ENCODE measurements around the gene SERBP1.

Gene SERBP1

DNA sequence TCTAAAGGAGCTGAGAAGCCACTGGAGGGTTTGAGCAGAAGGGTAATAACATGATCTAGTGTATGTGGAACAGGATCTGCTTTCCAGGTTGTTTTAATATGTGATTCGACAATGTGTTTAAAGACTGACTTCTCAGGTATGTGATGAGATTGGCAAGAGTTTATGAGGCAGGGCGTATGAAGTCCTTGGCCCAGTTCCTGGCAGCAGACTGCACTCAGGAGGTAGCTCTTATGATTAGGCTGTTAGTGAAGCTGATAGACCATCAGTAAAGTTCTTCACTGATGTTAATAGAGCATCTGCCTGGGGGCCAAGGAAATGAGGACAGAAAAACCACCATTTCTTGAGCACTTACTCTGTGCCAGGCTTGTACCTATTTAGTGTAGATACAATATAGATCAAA is 41.9 kb upstream of the SERBP1 start:
- no peak overlapping the region for H3K4me3 ChIP-seq (ENCODE audit: low read depth, low read length)
- no peak overlapping the region for H3K4me2 ChIP-seq (ENCODE audit: low read length)
- no peaks in the 10 kb centered on the region for H3K36me3 ChIP-seq (ENCODE audit: control insufficient read depth, insufficient read depth, low read length)
- no peaks in the 10 kb centered on the region for H3K27me3 ChIP-seq (ENCODE audit: control insufficient read depth, insufficient read depth, low read length)
- TF ChIP-seq, protein P1, sequence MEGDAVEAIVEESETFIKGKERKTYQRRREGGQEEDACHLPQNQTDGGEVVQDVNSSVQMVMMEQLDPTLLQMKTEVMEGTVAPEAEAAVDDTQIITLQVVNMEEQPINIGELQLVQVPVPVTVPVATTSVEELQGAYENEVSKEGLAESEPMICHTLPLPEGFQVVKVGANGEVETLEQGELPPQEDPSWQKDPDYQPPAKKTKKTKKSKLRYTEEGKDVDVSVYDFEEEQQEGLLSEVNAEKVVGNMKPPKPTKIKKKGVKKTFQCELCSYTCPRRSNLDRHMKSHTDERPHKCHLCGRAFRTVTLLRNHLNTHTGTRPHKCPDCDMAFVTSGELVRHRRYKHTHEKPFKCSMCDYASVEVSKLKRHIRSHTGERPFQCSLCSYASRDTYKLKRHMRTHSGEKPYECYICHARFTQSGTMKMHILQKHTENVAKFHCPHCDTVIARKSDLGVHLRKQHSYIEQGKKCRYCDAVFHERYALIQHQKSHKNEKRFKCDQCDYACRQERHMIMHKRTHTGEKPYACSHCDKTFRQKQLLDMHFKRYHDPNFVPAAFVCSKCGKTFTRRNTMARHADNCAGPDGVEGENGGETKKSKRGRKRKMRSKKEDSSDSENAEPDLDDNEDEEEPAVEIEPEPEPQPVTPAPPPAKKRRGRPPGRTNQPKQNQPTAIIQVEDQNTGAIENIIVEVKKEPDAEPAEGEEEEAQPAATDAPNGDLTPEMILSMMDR (IDR thresholded peaks at IDR 0.05): no peak
- H3K9ac ChIP-seq: no peak overlapping the region
- no peak overlapping the region for H3K27ac ChIP-seq
- no peaks in the 10 kb centered on the region for H3K9me3 ChIP-seq (ENCODE audit: control insufficient read depth, low read length)
- H2AFZ ChIP-seq: no peak overlapping the region
- no peaks in the 10 kb centered on the region for H3K4me1 ChIP-seq
- H3K79me2 ChIP-seq: no peaks in the 10 kb centered on the region

DNA sequence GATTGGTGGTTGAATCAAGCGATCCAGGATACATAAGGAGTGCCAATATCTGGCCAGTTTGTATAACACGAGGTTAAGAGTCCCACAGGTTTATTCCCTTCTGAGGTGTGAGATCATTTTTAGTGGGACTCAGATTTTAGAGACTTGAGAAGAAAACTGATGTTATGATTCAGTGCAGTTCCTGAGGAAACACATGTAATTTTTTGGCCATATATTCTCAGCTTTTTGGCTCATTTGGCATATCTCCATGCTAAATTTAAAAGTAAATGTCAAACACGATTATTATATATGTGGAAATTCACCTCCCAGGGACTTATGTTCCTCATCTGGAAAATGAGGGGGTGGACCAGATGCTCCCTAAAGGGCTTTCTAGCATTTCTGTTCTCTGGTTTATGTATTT is 39.2 kb upstream of the SERBP1 start:
- Histone ChIP-seq H3K36me3 (ENCODE audit: control insufficient read depth, insufficient read depth, low read length) (no peaks in the 10 kb centered on the region), H3K4me1 (peaks cover 3% of the 10 kb centered on the region), H3K27ac (no peak overlapping the region), H3K9me3 (ENCODE audit: control insufficient read depth, low read length) (no peaks in the 10 kb centered on the region), H3K4me3 (ENCODE audit: low read depth, low read length) (no peak overlapping the region), H3K4me2 (ENCODE audit: low read length) (no peak overlapping the region), H3K79me2 (no peaks in the 10 kb centered on the region), H2AFZ (peak overlapping the region; percentile 28), H3K27me3 (ENCODE audit: control insufficient read depth, insufficient read depth, low read length) (no peaks in the 10 kb centered on the region), H3K9ac (no peak overlapping the region)
- TF ChIP-seq, protein P1 (IDR thresholded peaks at IDR 0.05): no peak

DNA sequence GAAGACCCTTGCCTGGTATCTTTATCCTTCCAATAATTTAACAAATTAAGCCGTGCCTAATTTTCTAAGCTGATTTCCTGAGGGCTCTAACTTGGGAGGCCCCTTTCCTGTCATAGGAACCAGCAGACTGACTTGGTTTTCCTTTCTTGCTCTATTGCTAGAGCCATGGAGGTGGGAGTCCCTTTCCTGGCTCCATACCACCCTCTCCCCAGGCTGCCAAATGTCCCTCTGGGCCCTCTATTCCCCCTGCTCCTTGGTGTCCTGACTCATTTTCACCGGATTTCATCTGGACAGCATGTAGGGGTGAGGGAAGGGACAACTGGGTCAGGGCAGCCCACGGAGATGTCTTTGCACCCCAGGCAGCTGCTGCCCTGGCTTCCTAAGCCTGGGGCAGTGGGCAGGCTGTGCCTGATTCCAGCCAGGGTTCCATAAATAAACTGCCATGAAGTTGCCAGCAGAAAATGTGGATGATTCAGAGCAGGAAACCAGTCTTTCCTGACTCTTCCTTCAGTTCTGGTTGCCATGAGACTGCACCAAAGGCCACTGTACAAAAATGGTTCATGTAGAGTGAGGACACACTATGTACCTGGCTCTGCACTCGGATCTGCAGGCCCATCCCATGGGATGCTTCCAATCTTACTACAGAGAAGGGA is 38.0 kb upstream of the SERBP1 start:
- TF ChIP-seq, protein P1 (IDR thresholded peaks at IDR 0.05): no peak
- Histone ChIP-seq H3K4me1 (peaks cover 3% of the 10 kb centered on the region), H3K9me3 (ENCODE audit: control insufficient read depth, low read length) (no peaks in the 10 kb centered on the region), H3K4me3 (ENCODE audit: low read depth, low read length) (no peak overlapping the region), H3K9ac (no peak overlapping the region), H3K79me2 (no peaks in the 10 kb centered on the region), H3K36me3 (ENCODE audit: control insufficient read depth, insufficient read depth, low read length) (no peaks in the 10 kb centered on the region), H3K27me3 (ENCODE audit: control insufficient read depth, insufficient read depth, low read length) (no peaks in the 10 kb centered on the region), H3K27ac (no peak overlapping the region), H3K4me2 (ENCODE audit: low read length) (no peak overlapping the region), H2AFZ (no peak overlapping the region)

DNA sequence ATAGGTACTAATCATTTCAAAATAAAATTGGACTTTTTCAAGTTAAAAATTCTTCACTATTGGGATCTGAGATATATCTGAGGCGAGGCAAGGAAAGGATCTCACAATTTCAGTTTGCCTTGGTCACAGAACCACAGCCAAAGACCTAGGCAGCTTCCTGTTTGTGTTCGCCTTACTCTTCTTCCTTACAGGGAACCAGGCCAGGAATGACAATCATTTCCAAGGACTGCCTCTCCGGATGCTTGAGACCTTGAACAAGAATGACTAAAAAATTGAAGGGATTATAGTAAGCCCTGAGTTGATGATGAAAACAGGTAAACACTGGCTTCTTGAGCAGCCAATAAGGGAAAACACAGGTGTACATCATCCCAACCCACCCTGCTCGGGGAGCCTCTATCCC is 35.2 kb upstream of the SERBP1 start:
- TF ChIP-seq, protein P1 (IDR thresholded peaks at IDR 0.05): no peak
- Histone ChIP-seq H3K27ac (peak overlapping the region; percentile 42), H3K36me3 (ENCODE audit: control insufficient read depth, insufficient read depth, low read length) (no peaks in the 10 kb centered on the region), H3K27me3 (ENCODE audit: control insufficient read depth, insufficient read depth, low read length) (no peaks in the 10 kb centered on the region), H3K4me1 (peaks cover 3% of the 10 kb centered on the region), H2AFZ (peak overlapping the region; percentile 35), H3K9ac (no peak overlapping the region), H3K79me2 (no peaks in the 10 kb centered on the region), H3K4me3 (ENCODE audit: low read depth, low read length) (no peak overlapping the region), H3K9me3 (ENCODE audit: control insufficient read depth, low read length) (no peaks in the 10 kb centered on the region), H3K4me2 (ENCODE audit: low read length) (no peak overlapping the region)

DNA sequence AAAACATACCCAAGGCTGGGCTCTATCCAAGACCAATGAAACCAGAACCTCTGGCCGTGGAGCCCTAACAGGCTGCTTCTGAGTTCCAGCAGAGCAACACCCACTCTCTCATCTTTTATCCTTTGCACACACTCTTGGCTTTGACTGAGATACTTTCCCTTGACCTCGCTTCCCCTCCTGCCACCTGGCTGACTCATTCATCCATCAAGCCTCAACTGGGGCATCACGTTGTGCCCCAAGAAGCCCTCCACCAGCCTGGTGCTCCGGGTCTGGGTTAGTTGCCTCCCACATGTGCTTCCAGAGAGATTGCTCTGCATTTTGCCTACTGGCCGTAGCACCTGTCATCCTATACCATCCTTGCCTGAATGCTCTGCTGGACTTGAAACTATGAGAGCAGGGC is 34.5 kb upstream of the SERBP1 start:
- Histone ChIP-seq H3K79me2 (no peaks in the 10 kb centered on the region), H3K9me3 (ENCODE audit: control insufficient read depth, low read length) (no peaks in the 10 kb centered on the region), H3K27ac (peak overlapping the region; percentile 42), H3K4me1 (peaks cover 3% of the 10 kb centered on the region), H2AFZ (peak overlapping the region; percentile 39), H3K9ac (no peak overlapping the region), H3K36me3 (ENCODE audit: control insufficient read depth, insufficient read depth, low read length) (no peaks in the 10 kb centered on the region), H3K4me2 (ENCODE audit: low read length) (no peak overlapping the region), H3K27me3 (ENCODE audit: control insufficient read depth, insufficient read depth, low read length) (no peaks in the 10 kb centered on the region), H3K4me3 (ENCODE audit: low read depth, low read length) (no peak overlapping the region)
- TF ChIP-seq, protein P1 (IDR thresholded peaks at IDR 0.05): no peak
